Loucy (cell line): Measurements from ENCODE around the gene PLPP4.

Experiments
- H2AFZ ChIP-seq: fragments of 200-600 bp; sonication (generic); 2 replicates; pipeline ENCODE4 v1.6.0; 2016; ENCODE audit warnings: antibody characterized with exemption, mild to moderate bottlenecking, low read length, moderate library complexity
- H3F3A ChIP-seq: fragments of 200-600 bp; 2 replicates; pipeline ENCODE4 v1.6.0; 2016; ENCODE audit warnings: antibody characterized with exemption, low read depth, mild to moderate bottlenecking
- H3K27me3 ChIP-seq: fragments of 200-600 bp; sonication (generic); 2 replicates; pipeline ENCODE4 v1.6.1; 2014; ENCODE audit warnings: low read length, mild to moderate bottlenecking; ENCODE audit not compliant: insufficient read depth, poor library complexity, severe bottlenecking
- H3K36me3 ChIP-seq: fragments of 200-600 bp; sonication (generic); 2 replicates; pipeline ENCODE4 v1.6.1; 2016; ENCODE audit warnings: low read length; ENCODE audit not compliant: insufficient read depth
- H3K4me1 ChIP-seq: fragments of 200-600 bp; sonication (generic); 2 replicates; pipeline ENCODE4 v1.5.1; 2014; ENCODE audit warnings: low read length, mild to moderate bottlenecking; ENCODE audit not compliant: insufficient read depth, poor library complexity, severe bottlenecking
- H3K4me2 ChIP-seq: fragments of 200-600 bp; sonication (generic); 2 replicates; pipeline ENCODE4 v1.6.0; 2014; ENCODE audit warnings: antibody characterized with exemption, low read length, low read depth, mild to moderate bottlenecking; ENCODE audit not compliant: poor library complexity, severe bottlenecking
- H3K4me3 ChIP-seq: fragments of 200-600 bp; sonication (generic); 2 replicates; pipeline ENCODE4 v1.5.1; 2014; ENCODE audit warnings: low read length, mild to moderate bottlenecking, mixed read lengths; ENCODE audit not compliant: poor library complexity, severe bottlenecking
- H3K79me2 ChIP-seq: fragments of 200-600 bp; sonication (generic); 2 replicates; pipeline ENCODE4 v1.6.1; 2014; ENCODE audit warnings: low read length; ENCODE audit not compliant: insufficient read depth
- H3K9ac ChIP-seq: fragments of 200-600 bp; sonication (generic); 2 replicates; pipeline ENCODE4 v1.6.0; 2014; ENCODE audit warnings: mild to moderate bottlenecking, low read depth, low read length, moderate library complexity; ENCODE audit not compliant: poor library complexity, severe bottlenecking
- H3K9me2 ChIP-seq: fragments of 200-600 bp; sonication (generic); replicated peaks from 2 replicates; pipeline ENCODE4 v1.6.1; 2016; ENCODE audit warnings: low read depth, low read length, mixed read lengths
- H3K9me3 ChIP-seq: fragments of 200-600 bp; sonication (generic); 2 replicates; pipeline ENCODE4 v1.6.1; 2014; ENCODE audit warnings: mild to moderate bottlenecking, antibody characterized with exemption, low read length, low read depth; ENCODE audit not compliant: insufficient read depth
- H4K20me1 ChIP-seq: fragments of 200-600 bp; sonication (generic); 2 replicates; pipeline ENCODE4 v1.6.0; 2014; ENCODE audit warnings: antibody characterized with exemption, low read length, mild to moderate bottlenecking; ENCODE audit not compliant: insufficient read depth, poor library complexity, severe bottlenecking
- EZH2phosphoT487 ChIP-seq: fragments of 200-600 bp; IDR thresholded peaks from 2 replicates; pipeline ENCODE4 v1.6.1; 2018; ENCODE audit warnings: antibody characterized with exemption, mild to moderate bottlenecking, moderate library complexity, borderline replicate concordance
- TF ChIP-seq, protein P1 (sequence below): fragments of 200-600 bp; sonication (generic); conservative IDR thresholded peaks from 2 replicates; pipeline ENCODE4 v1.5.1; 2014; ENCODE audit warnings: mild to moderate bottlenecking, antibody characterized with exemption, low read length

Gene PLPP4

DNA sequence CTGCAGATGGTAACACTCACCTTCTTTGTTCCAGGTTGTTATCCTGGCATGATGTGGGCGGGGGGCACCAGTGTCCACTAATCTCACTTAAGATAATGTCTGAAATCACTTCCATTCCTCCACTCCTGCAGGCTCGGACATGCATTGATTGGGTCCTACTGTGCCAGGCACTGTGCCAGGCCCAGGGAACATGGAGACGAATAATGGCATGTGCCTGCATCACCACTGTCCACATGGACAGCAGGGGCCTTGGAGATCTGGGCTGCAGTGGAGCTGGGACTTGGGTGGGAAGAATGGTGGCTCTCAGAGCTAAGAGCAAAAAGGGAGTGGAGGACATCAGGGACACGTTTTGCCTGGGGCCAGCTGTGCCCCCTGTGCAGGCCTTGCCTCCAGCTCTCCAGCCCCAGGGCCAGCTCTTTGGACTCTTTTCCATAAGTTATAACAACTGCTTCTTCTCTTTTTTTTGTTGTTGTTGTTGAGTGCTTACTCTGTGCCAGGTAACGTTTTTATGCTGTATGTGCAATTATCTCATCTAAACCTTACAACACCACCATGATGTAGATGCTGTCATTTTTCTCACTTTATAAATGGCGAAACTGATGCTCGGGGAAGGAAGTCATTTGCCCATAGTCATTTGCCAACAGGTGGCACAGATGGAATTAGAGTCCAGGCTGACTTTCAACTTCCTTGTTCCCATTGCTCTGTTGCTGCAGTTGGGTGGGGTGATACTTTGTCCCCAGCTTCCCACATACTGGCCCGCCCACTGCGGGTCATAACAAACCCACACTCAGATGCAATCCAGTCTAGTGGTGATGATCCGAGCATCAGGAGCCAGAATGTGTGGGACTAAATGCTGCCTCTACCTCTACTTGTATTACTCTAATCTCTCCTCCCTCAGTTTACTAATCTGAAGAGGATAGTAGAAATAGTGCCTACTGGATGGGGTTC, 19.1 kb downstream of the PLPP4 start:
- Histone ChIP-seq H3K27me3 (no peaks in the 10 kb centered on the region), H3K9me2 (no peaks in the 10 kb centered on the region), H3K4me2 (no peak overlapping the region), H3K4me3 (no peak overlapping the region), H3K79me2 (no peaks in the 10 kb centered on the region), H4K20me1 (no peaks in the 10 kb centered on the region), H3K9me3 (no peaks in the 10 kb centered on the region; the same call in 1 of the 2 replicates), H3K9ac (no peak overlapping the region), H3F3A (no peaks in the 10 kb centered on the region), H3K36me3 (no peaks in the 10 kb centered on the region), H3K4me1 (peaks cover 19% of the 10 kb centered on the region), H2AFZ (no peak overlapping the region)
- TF ChIP-seq, protein P1, sequence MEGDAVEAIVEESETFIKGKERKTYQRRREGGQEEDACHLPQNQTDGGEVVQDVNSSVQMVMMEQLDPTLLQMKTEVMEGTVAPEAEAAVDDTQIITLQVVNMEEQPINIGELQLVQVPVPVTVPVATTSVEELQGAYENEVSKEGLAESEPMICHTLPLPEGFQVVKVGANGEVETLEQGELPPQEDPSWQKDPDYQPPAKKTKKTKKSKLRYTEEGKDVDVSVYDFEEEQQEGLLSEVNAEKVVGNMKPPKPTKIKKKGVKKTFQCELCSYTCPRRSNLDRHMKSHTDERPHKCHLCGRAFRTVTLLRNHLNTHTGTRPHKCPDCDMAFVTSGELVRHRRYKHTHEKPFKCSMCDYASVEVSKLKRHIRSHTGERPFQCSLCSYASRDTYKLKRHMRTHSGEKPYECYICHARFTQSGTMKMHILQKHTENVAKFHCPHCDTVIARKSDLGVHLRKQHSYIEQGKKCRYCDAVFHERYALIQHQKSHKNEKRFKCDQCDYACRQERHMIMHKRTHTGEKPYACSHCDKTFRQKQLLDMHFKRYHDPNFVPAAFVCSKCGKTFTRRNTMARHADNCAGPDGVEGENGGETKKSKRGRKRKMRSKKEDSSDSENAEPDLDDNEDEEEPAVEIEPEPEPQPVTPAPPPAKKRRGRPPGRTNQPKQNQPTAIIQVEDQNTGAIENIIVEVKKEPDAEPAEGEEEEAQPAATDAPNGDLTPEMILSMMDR, result no peak
- TF ChIP-seq EZH2phosphoT487, result no peak

DNA sequence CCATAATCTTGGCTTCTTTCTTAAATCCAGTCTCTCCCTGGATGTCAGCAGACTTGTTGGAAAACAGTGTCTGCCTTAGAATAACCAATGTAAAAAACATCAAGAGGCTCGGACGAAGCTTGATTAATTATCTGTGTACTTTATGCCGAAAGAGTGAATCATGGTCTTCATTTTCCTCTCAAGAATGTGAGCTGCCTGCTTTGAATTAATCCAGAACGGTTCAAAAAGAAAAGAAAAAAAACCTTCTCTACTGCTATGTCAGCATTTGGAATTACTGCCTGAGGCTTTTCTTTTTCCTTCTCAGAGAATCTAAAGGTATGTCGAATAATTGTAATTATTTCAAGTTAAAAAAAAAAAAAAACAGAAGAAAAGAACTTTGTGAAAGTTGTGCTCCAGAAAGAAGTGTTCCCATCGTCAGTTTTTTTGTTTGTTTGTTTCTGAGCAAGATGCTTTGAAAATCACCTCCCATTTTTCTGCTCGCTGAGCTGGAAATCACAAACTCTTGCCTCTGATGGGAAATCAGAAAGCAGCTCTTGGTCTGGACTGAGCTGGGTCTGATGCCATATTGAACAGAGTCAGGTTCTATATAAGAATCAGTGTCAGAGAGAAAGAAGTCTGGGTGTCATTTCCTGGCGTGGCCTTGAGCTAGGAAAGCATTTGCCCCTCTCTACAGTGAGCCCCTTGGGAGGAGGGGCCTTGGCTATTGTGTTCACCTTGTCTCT, 20.2 kb downstream of the PLPP4 start:
- H3K27me3 ChIP-seq, result no peaks in the 10 kb centered on the region
- no peaks in the 10 kb centered on the region for H4K20me1 ChIP-seq
- H3K4me1 ChIP-seq, result peaks cover 19% of the 10 kb centered on the region
- no peak for TF ChIP-seq EZH2phosphoT487
- TF ChIP-seq, protein P1, result no peak
- no peak overlapping the region for H3K4me3 ChIP-seq
- no peak overlapping the region for H3K9ac ChIP-seq
- H3K9me2 ChIP-seq, result no peaks in the 10 kb centered on the region
- H3K79me2 ChIP-seq, result no peaks in the 10 kb centered on the region
- no peak overlapping the region for H3K4me2 ChIP-seq
- no peaks in the 10 kb centered on the region; the same call in 1 of the 2 replicates for H3K9me3 ChIP-seq
- no peaks in the 10 kb centered on the region for H3K36me3 ChIP-seq
- no peak overlapping the region for H2AFZ ChIP-seq
- H3F3A ChIP-seq, result no peaks in the 10 kb centered on the region

DNA sequence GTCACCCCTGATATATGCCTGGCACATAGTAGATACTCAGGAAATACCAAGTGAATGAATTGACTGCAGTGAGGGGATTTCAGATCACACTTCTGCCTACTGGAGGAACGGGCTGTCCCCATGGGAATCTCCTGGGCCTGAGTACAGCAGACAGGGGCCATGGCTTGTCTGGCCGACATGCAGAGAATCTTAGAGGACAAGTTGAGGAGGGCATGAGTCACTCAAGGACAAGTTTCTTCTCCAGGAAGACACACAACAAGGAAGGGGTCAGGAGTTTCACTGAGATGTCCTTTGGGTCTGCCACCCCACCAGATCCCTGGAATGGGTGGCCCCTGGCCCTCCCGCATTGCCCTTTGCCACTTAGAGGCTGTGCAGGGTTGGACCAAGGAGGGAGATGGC, 20.7 kb downstream of the PLPP4 start:
- H3K9me2 ChIP-seq, result no peaks in the 10 kb centered on the region
- H3K4me3 ChIP-seq, result no peak overlapping the region
- H3K79me2 ChIP-seq, result no peaks in the 10 kb centered on the region
- TF ChIP-seq, protein P1, result no peak
- no peak for TF ChIP-seq EZH2phosphoT487
- no peaks in the 10 kb centered on the region for H4K20me1 ChIP-seq
- H3F3A ChIP-seq, result no peaks in the 10 kb centered on the region
- H3K27me3 ChIP-seq, result no peaks in the 10 kb centered on the region
- no peak overlapping the region for H3K4me2 ChIP-seq
- no peaks in the 10 kb centered on the region; the same call in 1 of the 2 replicates for H3K9me3 ChIP-seq
- H3K36me3 ChIP-seq, result no peaks in the 10 kb centered on the region
- peaks cover 19% of the 10 kb centered on the region for H3K4me1 ChIP-seq
- H2AFZ ChIP-seq, result no peak overlapping the region
- H3K9ac ChIP-seq, result no peak overlapping the region
